Measurements from ENCODE around the gene PGC.

The PGC gene

GRCh38 chr6:41763470-41763869, 16.3 kb upstream of the PGC start:
- TF ChIP-seq, protein P1, sequence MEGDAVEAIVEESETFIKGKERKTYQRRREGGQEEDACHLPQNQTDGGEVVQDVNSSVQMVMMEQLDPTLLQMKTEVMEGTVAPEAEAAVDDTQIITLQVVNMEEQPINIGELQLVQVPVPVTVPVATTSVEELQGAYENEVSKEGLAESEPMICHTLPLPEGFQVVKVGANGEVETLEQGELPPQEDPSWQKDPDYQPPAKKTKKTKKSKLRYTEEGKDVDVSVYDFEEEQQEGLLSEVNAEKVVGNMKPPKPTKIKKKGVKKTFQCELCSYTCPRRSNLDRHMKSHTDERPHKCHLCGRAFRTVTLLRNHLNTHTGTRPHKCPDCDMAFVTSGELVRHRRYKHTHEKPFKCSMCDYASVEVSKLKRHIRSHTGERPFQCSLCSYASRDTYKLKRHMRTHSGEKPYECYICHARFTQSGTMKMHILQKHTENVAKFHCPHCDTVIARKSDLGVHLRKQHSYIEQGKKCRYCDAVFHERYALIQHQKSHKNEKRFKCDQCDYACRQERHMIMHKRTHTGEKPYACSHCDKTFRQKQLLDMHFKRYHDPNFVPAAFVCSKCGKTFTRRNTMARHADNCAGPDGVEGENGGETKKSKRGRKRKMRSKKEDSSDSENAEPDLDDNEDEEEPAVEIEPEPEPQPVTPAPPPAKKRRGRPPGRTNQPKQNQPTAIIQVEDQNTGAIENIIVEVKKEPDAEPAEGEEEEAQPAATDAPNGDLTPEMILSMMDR (IDR thresholded peaks at IDR 0.05; ENCODE audit: low read depth, low read length) = no peak
- DNase-seq (ENCODE audit: extremely low read depth, low read depth) = no peak

DNA sequence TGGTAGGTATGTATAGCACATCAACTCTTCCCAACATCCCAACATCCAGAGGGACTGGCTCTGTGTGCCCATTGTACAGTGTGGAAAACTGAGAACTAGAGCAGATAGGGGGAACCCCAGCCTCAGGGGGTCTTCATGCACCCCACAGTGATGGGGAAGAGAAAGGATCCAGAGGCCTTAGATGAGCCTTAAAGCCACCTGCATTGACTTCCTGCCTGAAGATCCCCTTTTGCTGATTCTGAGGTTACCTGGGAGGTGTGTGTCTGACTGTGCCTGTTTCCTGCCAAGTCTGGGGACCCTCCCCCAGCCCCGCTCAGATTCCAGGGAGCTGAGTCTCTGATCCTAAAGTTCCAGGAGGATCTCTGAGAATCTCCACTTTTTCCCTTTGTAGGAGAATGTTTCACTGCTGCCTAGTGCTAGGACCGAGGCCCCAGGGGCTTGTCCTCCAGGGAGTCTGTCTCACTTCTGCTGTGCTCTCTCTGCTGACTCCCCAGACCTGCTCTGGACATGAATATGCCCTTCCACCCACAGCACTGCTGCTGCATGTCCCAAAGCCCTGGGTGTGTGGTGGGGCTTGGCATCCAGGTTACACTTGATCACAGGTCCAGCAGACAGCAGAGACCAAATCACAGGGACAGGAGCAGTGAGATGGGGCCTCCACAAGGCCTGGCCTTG, 12.8 kb upstream of the PGC start:
- TF ChIP-seq, protein P1 (IDR thresholded peaks at IDR 0.05; ENCODE audit: low read depth, low read length) = no peak
- no peak for DNase-seq (ENCODE audit: extremely low read depth, low read depth)

GRCh38 chr6:41759106-41759904, 12.1 kb upstream of the PGC start:
- TF ChIP-seq, protein P1 (IDR thresholded peaks at IDR 0.05; ENCODE audit: low read depth, low read length) = no peak
- no peak for DNase-seq (ENCODE audit: extremely low read depth, low read depth)

GRCh38 chr6:41758641-41759035, 11.4 kb upstream of the PGC start:
- no peak for DNase-seq (ENCODE audit: extremely low read depth, low read depth)
- TF ChIP-seq, protein P1 (IDR thresholded peaks at IDR 0.05; ENCODE audit: low read depth, low read length) = no peak

GRCh38 chr6:41757931-41758640, 10.9 kb upstream of the PGC start:
- DNase-seq (ENCODE audit: extremely low read depth, low read depth) = no peak
- TF ChIP-seq, protein P1 (IDR thresholded peaks at IDR 0.05; ENCODE audit: low read depth, low read length) = no peak

DNA sequence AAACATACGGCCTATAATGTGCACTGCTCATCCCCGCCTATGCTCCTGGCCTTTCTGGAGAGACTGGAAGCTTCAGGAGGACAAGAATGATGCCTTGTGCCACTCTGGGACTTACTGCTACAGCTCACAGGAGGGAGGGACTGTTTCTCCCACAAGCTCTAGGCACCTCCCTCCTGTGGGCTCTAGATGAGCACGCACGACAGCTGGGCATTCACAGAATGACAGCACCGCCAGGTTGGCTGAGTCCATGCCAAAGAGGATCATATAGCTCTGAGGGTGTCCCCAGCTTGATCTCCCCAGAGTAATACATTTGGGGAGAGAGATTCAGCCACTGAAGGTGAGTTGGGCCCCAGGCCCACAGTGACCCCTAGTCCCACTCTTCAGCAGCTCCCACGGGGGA, 10.1 kb upstream of the PGC start:
- DNase-seq (ENCODE audit: extremely low read depth, low read depth) = no peak
- TF ChIP-seq, protein P1 (IDR thresholded peaks at IDR 0.05; ENCODE audit: low read depth, low read length) = no peak

DNA sequence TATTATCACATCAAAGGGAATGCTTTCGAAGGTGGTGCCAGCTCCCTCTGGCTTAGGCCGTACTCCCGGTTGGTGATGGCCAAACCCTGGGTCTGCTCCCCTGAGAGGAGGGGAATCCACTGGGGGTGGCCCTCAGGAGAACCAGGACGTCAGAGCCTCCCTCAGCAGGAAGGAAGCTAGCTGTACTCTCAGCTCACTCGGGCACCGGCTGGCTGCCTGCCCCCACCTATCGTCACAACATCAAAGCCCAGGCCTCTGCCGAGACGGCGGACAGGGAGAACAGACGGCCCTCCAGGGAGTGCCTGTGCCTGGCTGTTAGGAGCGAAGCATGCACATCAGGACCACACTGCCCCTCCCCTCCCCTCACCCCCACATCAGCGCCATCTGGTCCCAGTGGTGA, 9.2 kb upstream of the PGC start:
- TF ChIP-seq, protein P1 (IDR thresholded peaks at IDR 0.05; ENCODE audit: low read depth, low read length) = no peak

More for the DNA sequence above, 9.2 kb upstream of the PGC start:
- no peak for DNase-seq (ENCODE audit: extremely low read depth, low read depth)
